PC-9 (cell line): ENCODE measurements around the gene SERTAD4. TPM values are rescaled to one million over a fixed set of nuclear protein-coding genes. Genes with fewer than 3 reads are reported as not detected.

Source experiments
- BruUV-seq: library from RNA; stranded (reverse); fragments of 400-500 nt; replicated peaks from 2 replicates; lab custom pipeline; 2021; lab: Mats Ljungman, UMichigan
- CTCF ChIA-PET: fragments of 300-600 bp; sonication (Branson Sonifier 250); formaldehyde crosslinking; loops from one replicate; lab custom pipeline; 2022; ENCODE audit warnings: antibody characterized with exemption; lab: Charles Lee
- POLR2A ChIA-PET: fragments of 300-600 bp; sonication (Branson Sonifier 250); formaldehyde crosslinking; loops from one replicate; lab custom pipeline; 2022; ENCODE audit warnings: antibody characterized with exemption; ENCODE audit not compliant: unreplicated experiment; lab: Charles Lee
- DNase-seq, 2 experiments: peaks; one replicate each; pipeline versions ENCODE4 v3.0.0 to v3.0.0-alpha.2; 2015 to 2022; ENCODE audit warnings: mixed read lengths in 1 of 2
- H2AFZ ChIP-seq: fragments of 200-600 bp; sonication (generic); 2 replicates; pipeline ENCODE4 v1.8.1; 2017; ENCODE audit warnings: antibody characterized with exemption
- H3F3A ChIP-seq: fragments of 200-600 bp; sonication (generic); 2 replicates; pipeline ENCODE4 v1.8.1; 2017; ENCODE audit warnings: antibody characterized with exemption, mild to moderate bottlenecking, low read depth; ENCODE audit not compliant: insufficient read depth
- H3K27ac ChIP-seq: fragments of 200-600 bp; sonication (generic); 2 replicates; pipeline ENCODE4 v1.6.1; 2016; ENCODE audit warnings: mixed run types
- H3K27me3 ChIP-seq: fragments of 200-600 bp; sonication (generic); 2 replicates; pipeline ENCODE4 v1.6.1; 2016; ENCODE audit warnings: low read depth, mixed run types; ENCODE audit not compliant: insufficient read depth
- H3K36me3 ChIP-seq: fragments of 200-600 bp; sonication (generic); 2 replicates; pipeline ENCODE4 v1.6.1; 2016; ENCODE audit warnings: low read depth, mixed run types
- H3K4me1 ChIP-seq: fragments of 200-600 bp; sonication (generic); replicated peaks from 2 replicates; pipeline ENCODE4 v1.6.1; 2016; ENCODE audit warnings: mixed run types; ENCODE audit not compliant: insufficient read depth
- H3K4me2 ChIP-seq: fragments of 200-600 bp; sonication (generic); 2 replicates; pipeline ENCODE4 v1.6.1; 2017; ENCODE audit warnings: mixed run types
- H3K4me3 ChIP-seq: fragments of 200-600 bp; sonication (generic); 2 replicates; pipeline ENCODE4 v1.6.1; 2016; ENCODE audit warnings: mixed run types
- H3K79me2 ChIP-seq: fragments of 200-600 bp; sonication (generic); 2 replicates; pipeline ENCODE4 v1.6.1; 2017; ENCODE audit warnings: low read depth, mixed run types
- H3K9me2 ChIP-seq: fragments of 200-600 bp; sonication (generic); 2 replicates; pipeline ENCODE4 v1.8.1; 2017; ENCODE audit warnings: mild to moderate bottlenecking; ENCODE audit not compliant: insufficient read depth
- H3K9me3 ChIP-seq: fragments of 200-600 bp; sonication (generic); 2 replicates; pipeline ENCODE4 v1.8.1; 2016; ENCODE audit warnings: low read depth; ENCODE audit not compliant: insufficient read depth
- H4K20me1 ChIP-seq: fragments of 200-600 bp; sonication (generic); 2 replicates; pipeline ENCODE4 v1.8.1; 2017; ENCODE audit not compliant: insufficient read depth
- CTCF ChIP-seq: fragments of 200-600 bp; sonication (generic); conservative IDR thresholded peaks from 2 replicates; pipeline ENCODE4 v1.6.1; 2017; ENCODE audit warnings: mixed run types, antibody characterized with exemption, mild to moderate bottlenecking, moderate library complexity
- EZH2 ChIP-seq: fragments of 200-600 bp; sonication (generic); IDR thresholded peaks from 2 replicates; pipeline ENCODE4 v1.8.0; 2017; ENCODE audit warnings: antibody characterized with exemption, low read depth
- intact Hi-C: fragments of 100-400 bp; cut with micrococcal nuclease; formaldehyde crosslinking; loops from one replicate; pipeline ENCODE4 v1.10.0; 2022; ENCODE audit not compliant: unreplicated experiment
- total RNA-seq: library from RNA; stranded (reverse); gene quantifications from 2 replicates; pipeline ENCODE4 v1.2.3, GENCODE V29; 2021

Gene SERTAD4
- total RNA-seq, 1 experiment from 2014 or later = 22.6 TPM

GRCh38 chr1:210292231-210292871, 59.8 kb downstream of the SERTAD4 start:
- H2AFZ ChIP-seq = peak overlapping the region; percentile 74
- intact Hi-C loops = loop anchor here (1.0 to 5.0 kb wide), 5 partner anchors 20 to 105 kb away; partner anchors contain the start of gene HHAT
- DNase-seq = peak; percentile 43 to 88

GRCh38 chr1:210293171-210293607, 60.6 kb downstream of the SERTAD4 start:
- intact Hi-C loops = loop anchor here (2.0 to 5.0 kb wide), 3 partner anchors 20 to 106 kb away; partner anchors contain the start of gene HHAT
- Histone ChIP-seq H3K4me3 (peak overlapping the region; percentile 53; the same call in 1 of the 2 replicates), H4K20me1 (no peaks in the 10 kb centered on the region), H3K4me2 (peak overlapping the region; percentile 80), H2AFZ (peak overlapping the region; percentile 74; the same call in 1 of the 2 replicates), H3F3A (no peaks in the 10 kb centered on the region), H3K36me3 (no peaks in the 10 kb centered on the region), H3K79me2 (no peaks in the 10 kb centered on the region), H3K27me3 (no peaks in the 10 kb centered on the region), H3K27ac (no peak overlapping the region), H3K9me2 (no peaks in the 10 kb centered on the region; the same call in 1 of the 2 replicates), H3K9me3 (no peaks in the 10 kb centered on the region), H3K4me1 (peaks cover 10% of the 10 kb centered on the region)
- BruUV-seq = TSS peak; percentile 82
- TF ChIP-seq EZH2 = no peak
- no peak for TF ChIP-seq CTCF
- no peak for DNase-seq
- CTCF ChIA-PET = no interaction called here
- POLR2A ChIA-PET = no interaction called here

More at GRCh38 chr1:210292231-210292871, 59.8 kb downstream of the SERTAD4 start:
- ChIA-PET POLR2A (interaction anchor here (0.6 kb wide), 1 partner anchor 640 kb away, joined by 3 read pairs; the partner anchor contains the start of gene LAMB3), CTCF (interaction anchor here (0.6 to 0.8 kb wide), 8 partner anchors 19 to 484 kb away, joined by 3 to 12 read pairs (median 4); no protein-coding TSS in a partner anchor)
- BruUV-seq = no TSS peak
- Histone ChIP-seq H3K4me3 (peak overlapping the region; percentile 53), H3K27me3 (no peaks in the 10 kb centered on the region), H3K9me3 (no peaks in the 10 kb centered on the region), H3F3A (no peaks in the 10 kb centered on the region), H3K27ac (no peak overlapping the region), H3K4me2 (peak overlapping the region; percentile 80), H3K4me1 (peaks cover 10% of the 10 kb centered on the region), H3K36me3 (no peaks in the 10 kb centered on the region), H3K79me2 (no peaks in the 10 kb centered on the region), H3K9me2 (no peaks in the 10 kb centered on the region), H4K20me1 (no peaks in the 10 kb centered on the region)
- no peak for TF ChIP-seq EZH2
- no peak; the same call in 1 of the 2 replicates for TF ChIP-seq CTCF

- Histone ChIP-seq H3K4me1 (peaks cover 10% of the 10 kb centered on the region), H3K79me2 (no peaks in the 10 kb centered on the region), H3F3A (no peaks in the 10 kb centered on the region), H3K4me3 (no peak overlapping the region), H4K20me1 (no peaks in the 10 kb centered on the region), H3K27me3 (no peaks in the 10 kb centered on the region), H3K36me3 (no peaks in the 10 kb centered on the region), H3K27ac (no peak overlapping the region), H3K9me2 (no peaks in the 10 kb centered on the region; the same call in 1 of the 2 replicates), H3K9me3 (no peaks in the 10 kb centered on the region), H2AFZ (peak overlapping the region; percentile 17; the same call in 1 of the 2 replicates), H3K4me2 (no peak overlapping the region)
- peak in 1 of 2 experiments; percentile 70 for DNase-seq
- CTCF ChIA-PET = no interaction called here
- POLR2A ChIA-PET = interaction anchor here (0.6 to 1.0 kb wide), 5 partner anchors 29 to 638 kb away, joined by 4 to 10 read pairs (median 5); no protein-coding TSS in a partner anchor
- intact Hi-C loops = loop anchor here (5.0 kb wide), 1 partner anchor 108 kb away; no protein-coding TSS in a partner anchor
- BruUV-seq = no TSS peak
- TF ChIP-seq EZH2 (no peak), CTCF (no peak)
Measured at GRCh38 chr1:210294999-210295745, 62.6 kb downstream of the SERTAD4 start.
